Astrocyte (in vitro differentiated cells and primary cell): ENCODE measurements around the gene TRUB2. TPM values are rescaled to one million over a fixed set of nuclear protein-coding genes. Genes with fewer than 3 reads are reported as not detected.
"Not testable (repeated sequence)": the region's sequence is repeated elsewhere in the genome, so short reads cannot be mapped to it uniquely, and the experiment has no call there.

Experiments
- DNase-seq: peaks from one replicate; pipeline ENCODE4 v3.0.0-alpha.2; 2010; ENCODE audit warnings: low read depth
- FAIRE-seq: peaks from 2 replicates; lab custom pipeline; 2011; peaks lifted over from hg19 to GRCh38; lab: Jason Lieb, UNC
- H2AFZ ChIP-seq: 2 replicates; pipeline ENCODE4 v1.6.0; 2012; ENCODE audit warnings: low read depth, low read length, inconsistent platforms
- H3K27ac ChIP-seq: 2 replicates; pipeline ENCODE4 v1.5.1; 2011; ENCODE audit warnings: low read depth, low read length, inconsistent platforms
- H3K27me3 ChIP-seq: 2 replicates; pipeline ENCODE4 v1.6.0; 2011; ENCODE audit warnings: low read length, inconsistent platforms; ENCODE audit not compliant: insufficient read depth
- H3K36me3 ChIP-seq: 2 replicates; pipeline ENCODE4 v1.5.1; 2011; ENCODE audit warnings: low read length, inconsistent platforms; ENCODE audit not compliant: insufficient read depth
- H3K4me1 ChIP-seq: 2 replicates; pipeline ENCODE4 v1.5.1; 2011; ENCODE audit warnings: low read length, inconsistent platforms; ENCODE audit not compliant: insufficient read depth
- H3K4me2 ChIP-seq: 2 replicates; pipeline ENCODE4 v1.6.0; 2012; ENCODE audit warnings: low read length, inconsistent platforms
- H3K4me3 ChIP-seq: 2 replicates; pipeline ENCODE4 v1.5.1; 2011; ENCODE audit warnings: low read depth, mild to moderate bottlenecking, low read length, inconsistent platforms; ENCODE audit not compliant: insufficient read depth
- H3K79me2 ChIP-seq: 2 replicates; pipeline ENCODE4 v1.6.0; 2012; ENCODE audit warnings: mild to moderate bottlenecking, low read length, inconsistent platforms; ENCODE audit not compliant: insufficient read depth
- H3K9ac ChIP-seq: 2 replicates; pipeline ENCODE4 v1.6.0; 2012; ENCODE audit warnings: mild to moderate bottlenecking, low read length, inconsistent platforms
- H3K9me3 ChIP-seq: 2 replicates; pipeline ENCODE4 v1.5.1; 2012; ENCODE audit warnings: low read depth, mild to moderate bottlenecking, low read length, inconsistent platforms; ENCODE audit not compliant: insufficient read depth
- H4K20me1 ChIP-seq: 2 replicates; pipeline ENCODE4 v1.6.0; 2012; ENCODE audit warnings: low read length, inconsistent platforms; ENCODE audit not compliant: insufficient read depth
- H3K27ac Mint-ChIP-seq: one replicate; pipeline ENCODE4 v1.8.0; 2021; ENCODE audit warnings: mild to moderate bottlenecking, mixed read lengths; ENCODE audit not compliant: unreplicated experiment
- H3K27me3 Mint-ChIP-seq: one replicate; pipeline ENCODE4 v1.8.0; 2021; ENCODE audit warnings: low read depth, mixed read lengths; ENCODE audit not compliant: unreplicated experiment
- H3K36me3 Mint-ChIP-seq: one replicate; pipeline ENCODE4 v1.8.0; 2021; ENCODE audit warnings: low read depth, mixed read lengths; ENCODE audit not compliant: unreplicated experiment
- H3K4me1 Mint-ChIP-seq: one replicate; pipeline ENCODE4 v1.8.0; 2021; ENCODE audit warnings: low read depth, mixed read lengths; ENCODE audit not compliant: unreplicated experiment
- H3K4me3 Mint-ChIP-seq: one replicate; pipeline ENCODE4 v1.8.0; 2021; ENCODE audit warnings: mild to moderate bottlenecking, moderate library complexity, mixed read lengths; ENCODE audit not compliant: unreplicated experiment
- H3K9me3 Mint-ChIP-seq: one replicate; pipeline ENCODE4 v1.8.0; 2021; ENCODE audit warnings: mild to moderate bottlenecking, mixed read lengths; ENCODE audit not compliant: unreplicated experiment
- EZH2 ChIP-seq: IDR thresholded peaks from 2 replicates; pipeline ENCODE4 v1.6.1; 2012; ENCODE audit warnings: mild to moderate bottlenecking, low read length, inconsistent platforms; ENCODE audit not compliant: insufficient read depth
- total RNA-seq: library from RNA; stranded (reverse); gene quantifications from 2 replicates; pipeline ENCODE4 v1.2.1, GENCODE V29; 2021
- TF ChIP-seq, protein P1 (sequence below): IDR thresholded peaks from 2 replicates; pipeline ENCODE4 v1.5.1; 2011; ENCODE audit warnings: low read depth, mild to moderate bottlenecking, inconsistent platforms, low read length, moderate library complexity; ENCODE audit not compliant: insufficient read depth

Gene TRUB2
- total RNA-seq, 1 donor from 2014 or later, result 26.6 TPM

DNA sequence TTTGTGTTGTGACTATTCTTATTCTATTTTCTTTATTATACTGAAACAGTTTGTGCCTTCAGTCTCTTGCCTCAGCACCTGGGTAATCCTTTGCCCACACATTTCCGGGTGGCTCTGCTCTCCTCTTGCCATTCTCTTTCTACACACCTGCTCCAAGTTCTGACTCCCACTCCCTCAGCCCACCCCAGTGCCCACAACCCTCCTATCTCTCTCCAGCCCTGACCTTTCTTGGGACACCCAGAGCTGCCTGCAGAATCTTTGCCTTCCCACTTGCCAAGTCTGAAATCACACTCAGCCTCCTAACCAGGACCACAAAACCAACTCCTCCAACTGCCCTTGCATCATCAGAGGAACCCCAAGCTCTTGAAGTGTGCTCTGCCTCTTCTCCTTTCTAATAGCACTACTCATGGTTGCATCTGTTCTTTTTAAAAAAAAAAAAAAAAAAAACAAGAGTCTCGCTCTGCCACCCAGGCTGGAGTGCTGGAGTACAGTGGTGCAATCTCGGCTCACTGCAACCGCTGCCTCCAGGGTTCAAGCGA is 42.1 kb downstream of the TRUB2 start:
- H3K27me3 ChIP-seq, result no peaks in the 10 kb centered on the region
- Mint-ChIP-seq H3K4me3 (no peak overlapping the region), H3K27me3 (no peaks in the 10 kb centered on the region), H3K9me3 (no peaks in the 10 kb centered on the region), H3K4me1 (peaks cover 14% of the 10 kb centered on the region), H3K27ac (no peak overlapping the region), H3K36me3 (peaks cover 4% of the 10 kb centered on the region)
- H3K9me3 ChIP-seq, result no peaks in the 10 kb centered on the region
- H4K20me1 ChIP-seq, result peaks cover 3% of the 10 kb centered on the region
- H3K4me3 ChIP-seq, result no peak overlapping the region
- peaks cover 10% of the 10 kb centered on the region for H3K4me1 ChIP-seq
- FAIRE-seq, result no peak
- peaks cover 22% of the 10 kb centered on the region for H3K79me2 ChIP-seq
- no peaks in the 10 kb centered on the region for H3K36me3 ChIP-seq
- no peak overlapping the region for H3K9ac ChIP-seq
- DNase-seq, result no peak
- H2AFZ ChIP-seq, result no peak overlapping the region
- no peak overlapping the region for H3K4me2 ChIP-seq
- H3K27ac ChIP-seq, result no peak overlapping the region
- TF ChIP-seq EZH2, result no peak
- TF ChIP-seq, protein P1, sequence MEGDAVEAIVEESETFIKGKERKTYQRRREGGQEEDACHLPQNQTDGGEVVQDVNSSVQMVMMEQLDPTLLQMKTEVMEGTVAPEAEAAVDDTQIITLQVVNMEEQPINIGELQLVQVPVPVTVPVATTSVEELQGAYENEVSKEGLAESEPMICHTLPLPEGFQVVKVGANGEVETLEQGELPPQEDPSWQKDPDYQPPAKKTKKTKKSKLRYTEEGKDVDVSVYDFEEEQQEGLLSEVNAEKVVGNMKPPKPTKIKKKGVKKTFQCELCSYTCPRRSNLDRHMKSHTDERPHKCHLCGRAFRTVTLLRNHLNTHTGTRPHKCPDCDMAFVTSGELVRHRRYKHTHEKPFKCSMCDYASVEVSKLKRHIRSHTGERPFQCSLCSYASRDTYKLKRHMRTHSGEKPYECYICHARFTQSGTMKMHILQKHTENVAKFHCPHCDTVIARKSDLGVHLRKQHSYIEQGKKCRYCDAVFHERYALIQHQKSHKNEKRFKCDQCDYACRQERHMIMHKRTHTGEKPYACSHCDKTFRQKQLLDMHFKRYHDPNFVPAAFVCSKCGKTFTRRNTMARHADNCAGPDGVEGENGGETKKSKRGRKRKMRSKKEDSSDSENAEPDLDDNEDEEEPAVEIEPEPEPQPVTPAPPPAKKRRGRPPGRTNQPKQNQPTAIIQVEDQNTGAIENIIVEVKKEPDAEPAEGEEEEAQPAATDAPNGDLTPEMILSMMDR, result no peak

DNA sequence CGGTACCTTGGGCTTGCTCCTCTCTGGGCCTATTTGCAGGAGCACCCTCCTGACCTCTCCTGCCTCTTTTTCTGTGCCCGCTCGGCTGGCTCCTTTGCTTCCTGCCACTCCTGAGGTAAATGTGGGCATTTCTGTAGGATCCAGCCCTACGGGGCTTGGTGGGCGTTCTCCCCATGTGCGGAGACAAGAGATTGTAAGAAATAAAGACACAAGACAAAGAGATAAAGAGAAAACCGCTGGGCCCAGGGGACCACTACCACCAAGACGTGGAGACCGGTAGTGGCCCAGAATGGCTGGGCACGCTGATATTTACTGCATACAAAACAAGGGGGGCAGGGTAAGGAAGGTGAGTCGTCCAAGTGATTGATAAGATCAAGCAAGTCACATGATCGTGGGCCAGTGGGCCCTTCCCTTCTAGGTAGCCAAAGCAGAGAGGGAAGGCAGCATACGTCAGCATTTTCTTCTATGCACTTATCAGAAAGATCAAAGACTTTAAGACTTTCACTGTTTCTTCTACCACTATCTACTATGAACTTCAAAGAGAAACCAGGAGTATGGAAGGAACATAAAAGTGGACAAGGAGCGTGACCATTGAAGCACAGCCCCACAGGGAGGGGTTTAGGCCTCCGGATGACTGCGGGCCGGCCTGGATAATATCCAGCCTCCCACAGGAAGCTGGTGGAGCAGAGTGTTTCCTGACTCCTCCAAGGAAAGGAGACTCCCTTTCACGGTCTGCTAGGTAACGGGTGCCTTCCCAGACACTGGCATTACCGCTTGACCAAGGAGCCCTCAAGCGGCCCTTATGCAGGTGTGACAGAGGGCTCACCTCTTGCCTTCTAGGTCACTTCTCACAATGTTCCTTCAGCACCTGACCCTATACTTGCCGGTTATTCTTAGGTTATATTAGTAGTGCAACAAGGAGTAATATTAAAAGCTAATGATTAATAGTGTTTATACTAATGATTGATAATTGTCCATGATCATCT is 42.9 kb downstream of the TRUB2 start:
- not testable (repeated sequence) for H3K9me3 ChIP-seq, H3K36me3 ChIP-seq, DNase-seq, H3K9me3 Mint-ChIP-seq, FAIRE-seq, H3K27me3 Mint-ChIP-seq, H3K4me3 ChIP-seq, H3K27ac ChIP-seq, H3K36me3 Mint-ChIP-seq, H3K27me3 ChIP-seq, H4K20me1 ChIP-seq, H3K9ac ChIP-seq, H2AFZ ChIP-seq
- peak overlapping the region; percentile 33 for H3K4me2 ChIP-seq
- H3K4me3 Mint-ChIP-seq, result peak overlapping the region; percentile 54
- peaks cover 30% of the 10 kb centered on the region for H3K79me2 ChIP-seq
- H3K4me1 Mint-ChIP-seq, result peaks cover 14% of the 10 kb centered on the region
- peak overlapping the region; percentile 72 for H3K27ac Mint-ChIP-seq
- peaks cover 14% of the 10 kb centered on the region for H3K4me1 ChIP-seq

DNA sequence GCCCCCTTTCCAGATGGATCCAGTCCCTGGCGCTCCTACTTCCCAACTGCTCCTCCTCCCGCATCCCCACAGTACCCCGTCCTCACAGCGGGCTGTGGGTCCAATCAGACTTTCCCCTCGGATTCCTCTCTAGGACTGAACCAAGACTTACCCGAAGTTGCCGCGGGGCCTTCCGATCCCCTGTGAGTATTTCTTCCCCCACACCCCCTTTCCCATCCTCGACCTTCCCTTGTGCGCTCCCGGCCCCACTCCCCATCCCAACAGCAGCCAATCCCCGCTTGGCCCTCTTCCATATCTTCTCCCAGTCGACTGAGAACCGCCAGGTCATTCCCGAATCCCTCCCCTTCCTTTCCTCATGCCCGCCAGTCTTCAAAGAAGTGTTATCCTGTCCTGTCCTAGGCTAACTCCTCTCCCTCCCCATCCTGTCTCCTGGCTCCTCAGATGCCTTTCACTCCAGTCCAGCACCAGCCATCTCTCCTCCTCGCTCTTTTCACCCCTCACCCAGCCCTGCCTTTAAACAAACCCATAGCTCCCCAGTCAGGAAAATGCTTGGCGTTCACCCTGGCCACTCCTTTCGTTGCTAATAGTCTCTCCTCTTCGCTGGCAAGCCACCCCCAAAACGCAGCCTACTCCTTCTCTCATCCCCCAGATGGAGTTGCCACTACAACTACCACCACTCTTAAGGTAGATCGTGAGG is 45.5 kb downstream of the TRUB2 start:
- peak overlapping the region; percentile 78 for H3K27ac ChIP-seq
- H3K9ac ChIP-seq, result peak overlapping the region; percentile 95
- DNase-seq (peak; percentile 36), FAIRE-seq (no peak)
- peaks cover 15% of the 10 kb centered on the region for H3K36me3 ChIP-seq
- no peaks in the 10 kb centered on the region for H3K9me3 ChIP-seq
- peak overlapping the region; percentile 79 for H2AFZ ChIP-seq
- Mint-ChIP-seq H3K4me3 (peak overlapping the region; percentile 99), H3K9me3 (no peaks in the 10 kb centered on the region), H3K4me1 (peaks cover 18% of the 10 kb centered on the region), H3K27ac (peak overlapping the region; percentile 97), H3K36me3 (peaks cover 6% of the 10 kb centered on the region), H3K27me3 (no peaks in the 10 kb centered on the region)
- TF ChIP-seq, protein P1, result no peak
- no peak for TF ChIP-seq EZH2
- H3K4me1 ChIP-seq, result peaks cover 15% of the 10 kb centered on the region
- H3K79me2 ChIP-seq, result peaks cover 52% of the 10 kb centered on the region
- peaks cover 27% of the 10 kb centered on the region for H4K20me1 ChIP-seq
- H3K4me2 ChIP-seq, result peak overlapping the region; percentile 99
- peak overlapping the region; percentile 92 for H3K4me3 ChIP-seq
- H3K27me3 ChIP-seq, result no peaks in the 10 kb centered on the region
